Naive B cell (primary cell): ENCODE data around the gene IKBKE. TPM values are rescaled to one million over a fixed set of nuclear protein-coding genes. Genes with fewer than 3 reads are reported as not detected.

Experiments used
- ATAC-seq, 2 donors: fragments of 150-1000 bp; cut with Tn5 transposase; 2 replicates each; pipeline ENCODE4 v1.10.0; 2021; ENCODE audit warnings: low read depth in 2 of 2, mild to moderate bottlenecking in 2 of 2, moderate library complexity in 2 of 2
- DNase-seq: peaks from one replicate; pipeline ENCODE4 v3.0.0; 2022
- H3K27ac Mint-ChIP-seq, 6 donors: one replicate each; pipeline ENCODE4 v1.8.0; 2020 to 2022; ENCODE audit warnings: mild to moderate bottlenecking in 6 of 6, mixed read lengths in 6 of 6, moderate library complexity in 5 of 6, inconsistent platforms in 2 of 6
- H3K27me3 Mint-ChIP-seq, 3 donors: one replicate each; pipeline ENCODE4 v1.8.0; 2021 to 2022; ENCODE audit warnings: mixed read lengths in 3 of 3, mild to moderate bottlenecking in 1 of 3
- H3K36me3 Mint-ChIP-seq, 2 donors: one replicate each; pipeline ENCODE4 v1.8.0; 2020 to 2022; ENCODE audit warnings: mixed read lengths in 2 of 2, inconsistent platforms in 1 of 2, mild to moderate bottlenecking in 1 of 2
- H3K4me1 Mint-ChIP-seq, 3 donors: one replicate each; pipeline ENCODE4 v1.8.0; 2020 to 2022; ENCODE audit warnings: mixed read lengths in 3 of 3, inconsistent platforms in 1 of 3, mild to moderate bottlenecking in 1 of 3, moderate library complexity in 1 of 3
- H3K4me3 Mint-ChIP-seq, 8 donors: one replicate each; pipeline ENCODE4 v1.8.0; 2020 to 2022; ENCODE audit warnings: mild to moderate bottlenecking in 8 of 8, mixed read lengths in 8 of 8, moderate library complexity in 8 of 8, inconsistent platforms in 2 of 8
- H3K9me3 Mint-ChIP-seq, 7 donors: one replicate each; pipeline ENCODE4 v1.8.0; 2020 to 2022; ENCODE audit warnings: mixed read lengths in 7 of 7, mild to moderate bottlenecking in 5 of 7, inconsistent platforms in 2 of 7, moderate library complexity in 1 of 7
- polyA plus RNA-seq, 6 donors: library from polyadenylated mRNA; unstranded; fragments of 300-500 nt; fragmentation: Illumina TruSeq; gene quantifications; one replicate each; pipeline ENCODE4 v1.2.3, GENCODE V29; 2021; ENCODE audit warnings: low read depth in 6 of 6

The IKBKE gene
- polyA plus RNA-seq, 6 donors from 2014 or later = 10.0 to 32.6 (median 14.2) TPM

DNA sequence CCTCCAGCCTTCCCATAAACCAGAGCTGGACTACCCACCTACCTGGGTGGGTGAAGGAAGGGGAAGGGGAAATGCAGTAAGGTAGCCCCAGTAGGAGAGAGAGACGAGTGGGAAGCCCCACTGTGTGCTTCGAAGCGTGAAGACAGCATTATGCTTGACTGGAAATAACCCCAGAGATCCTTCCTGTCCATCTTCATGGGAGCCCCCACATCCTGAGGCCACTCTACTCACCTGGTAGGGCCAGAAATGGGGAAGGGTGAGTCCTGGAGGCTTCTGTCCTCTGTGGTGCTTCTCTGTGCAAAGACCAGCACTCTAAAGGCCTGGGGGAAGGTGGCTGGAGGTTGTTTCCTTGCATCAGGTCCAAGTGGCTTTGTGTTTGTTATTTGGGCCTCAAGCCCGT is 27.1 kb downstream of the IKBKE start:
- Mint-ChIP-seq H3K27me3 (no peaks in the 10 kb centered on the region), H3K9me3 (no peaks in the 10 kb centered on the region), H3K4me3 (peak overlapping the region in 5 of 8 donors; percentile 65 to 85 (median 73)), H3K27ac (peak overlapping the region in 5 of 6 donors; percentile 6 to 86 (median 26)), H3K4me1 (peaks cover 38 to 45% (median 42%) of the 10 kb centered on the region in 3 donors), H3K36me3 (peaks cover 3% of the 10 kb centered on the region in 2 donors)
- DNase-seq (peak; percentile 24), ATAC-seq (peak; percentile 83)

DNA sequence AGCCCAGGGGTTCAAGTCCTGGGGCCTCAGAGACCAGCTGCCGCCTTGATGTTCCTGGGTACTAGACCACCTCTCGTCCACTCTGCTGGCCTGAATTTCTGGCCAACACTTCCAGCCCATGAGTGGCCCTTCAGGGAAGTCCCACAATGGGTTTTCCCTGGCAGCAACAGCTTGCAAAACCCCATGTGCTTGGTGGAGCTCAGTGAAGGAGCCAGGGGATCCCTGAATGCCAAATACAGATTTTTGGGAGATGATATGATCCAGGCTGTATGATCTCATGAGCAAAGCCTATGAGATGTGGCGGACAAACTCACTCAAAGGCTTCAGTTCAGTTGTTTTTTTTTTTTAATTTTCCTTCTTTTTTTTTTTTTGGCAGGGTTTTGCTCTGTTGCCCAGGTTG is 27.5 kb downstream of the IKBKE start:
- Mint-ChIP-seq H3K27ac (peak overlapping the region in 3 of 6 donors; percentile 15 to 86 (median 30)), H3K4me1 (peaks cover 38 to 45% (median 42%) of the 10 kb centered on the region in 3 donors), H3K9me3 (no peaks in the 10 kb centered on the region), H3K27me3 (no peaks in the 10 kb centered on the region), H3K4me3 (peak overlapping the region in 3 of 8 donors; percentile 15 to 70 (median 59)), H3K36me3 (no peaks in the 10 kb centered on the region)
- DNase-seq (no peak), ATAC-seq (no peak)

DNA sequence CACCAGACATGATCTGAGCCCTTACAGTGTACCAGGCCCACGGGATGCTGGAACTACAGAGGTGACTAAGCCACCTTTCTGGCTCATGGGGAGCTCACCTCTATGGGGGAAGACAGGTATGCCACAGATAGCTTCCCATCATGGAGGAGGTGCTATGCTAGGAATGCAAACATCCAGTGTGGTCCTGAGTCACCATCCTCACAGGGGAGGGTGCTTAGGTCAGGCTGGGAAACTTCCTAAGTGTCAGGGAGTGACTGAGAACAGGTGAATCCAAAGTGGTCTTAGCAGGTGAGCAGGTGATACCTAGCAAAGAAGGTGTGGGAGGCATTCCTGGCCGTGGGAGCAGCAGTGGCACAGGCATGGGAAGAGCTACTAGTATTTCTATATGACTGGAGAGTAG is 28.4 kb downstream of the IKBKE start:
- H3K9me3 Mint-ChIP-seq = no peaks in the 10 kb centered on the region
- H3K4me3 Mint-ChIP-seq = no peak overlapping the region
- ATAC-seq (no peak), DNase-seq (no peak)
- H3K36me3 Mint-ChIP-seq = no peaks in the 10 kb centered on the region
- peak overlapping the region in 3 of 6 donors; percentile 68 to 74 (median 68) for H3K27ac Mint-ChIP-seq
- peaks cover 38 to 45% (median 42%) of the 10 kb centered on the region in 3 donors for H3K4me1 Mint-ChIP-seq
- H3K27me3 Mint-ChIP-seq = no peaks in the 10 kb centered on the region

DNA sequence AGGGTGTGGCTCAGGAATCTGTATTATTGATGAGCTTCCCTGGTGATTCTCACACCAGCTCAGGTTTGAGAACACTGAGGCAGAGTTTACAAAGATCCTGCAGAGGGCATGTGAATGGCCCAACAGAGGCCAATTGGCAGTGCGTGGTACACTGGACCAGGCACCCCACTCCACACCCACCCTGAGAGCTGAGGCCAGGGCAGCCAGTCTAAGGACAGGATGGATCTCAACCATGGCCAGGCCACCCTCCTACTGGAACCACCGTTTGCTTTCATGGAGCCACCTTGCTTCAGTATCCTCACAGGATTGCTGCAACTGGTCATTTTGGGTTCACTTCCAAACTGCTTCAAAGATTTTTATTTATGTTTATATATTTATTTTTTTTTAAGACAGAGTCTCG is 29.8 kb downstream of the IKBKE start:
- no peaks in the 10 kb centered on the region for H3K36me3 Mint-ChIP-seq
- H3K27me3 Mint-ChIP-seq = no peaks in the 10 kb centered on the region
- ATAC-seq (no peak), DNase-seq (no peak)
- no peak overlapping the region for H3K27ac Mint-ChIP-seq
- no peaks in the 10 kb centered on the region for H3K9me3 Mint-ChIP-seq
- H3K4me1 Mint-ChIP-seq = peaks cover 39 to 40% (median 39%) of the 10 kb centered on the region in 3 donors
- H3K4me3 Mint-ChIP-seq = no peak overlapping the region

DNA sequence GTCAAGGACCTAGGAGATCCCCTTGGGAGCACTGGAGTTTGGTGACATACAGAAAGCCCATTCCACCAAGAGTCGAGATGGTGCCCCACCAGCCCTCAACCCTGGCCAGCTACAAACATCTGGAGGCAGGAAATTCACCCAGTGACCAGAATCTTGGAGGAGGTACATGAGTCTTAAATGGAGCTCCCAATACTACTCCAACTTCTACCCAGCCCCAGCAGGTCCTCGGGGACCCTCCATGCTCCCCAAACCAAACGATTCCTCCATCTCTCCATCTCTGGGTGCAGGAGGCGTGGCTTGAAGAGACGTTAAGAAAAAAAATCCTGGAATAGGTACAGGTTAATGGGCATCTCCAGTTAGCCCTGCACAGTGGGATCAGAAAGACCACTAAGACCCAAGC is 31.6 kb downstream of the IKBKE start:
- no peaks in the 10 kb centered on the region for H3K9me3 Mint-ChIP-seq
- H3K27me3 Mint-ChIP-seq = peaks cover 0 to 12% (median 7%) of the 10 kb centered on the region in 3 donors
- no peak overlapping the region for H3K4me3 Mint-ChIP-seq
- H3K27ac Mint-ChIP-seq = no peak overlapping the region
- ATAC-seq = no peak
- H3K4me1 Mint-ChIP-seq = peaks cover 28 to 34% (median 33%) of the 10 kb centered on the region in 3 donors
- no peak for DNase-seq
- H3K36me3 Mint-ChIP-seq = no peaks in the 10 kb centered on the region

GRCh38 chr1:206502403-206502802 is 32.1 kb downstream of the IKBKE start:
- Mint-ChIP-seq H3K4me3 (no peak overlapping the region), H3K9me3 (no peaks in the 10 kb centered on the region), H3K27me3 (peaks cover 0 to 12% (median 7%) of the 10 kb centered on the region in 3 donors), H3K36me3 (no peaks in the 10 kb centered on the region), H3K4me1 (peaks cover 23 to 31% (median 28%) of the 10 kb centered on the region in 3 donors), H3K27ac (peak overlapping the region in 1 of 6 donors; percentile 10)
- ATAC-seq = no peak
- DNase-seq = no peak

- H3K27ac Mint-ChIP-seq = no peak overlapping the region
- H3K4me3 Mint-ChIP-seq = no peak overlapping the region
- DNase-seq (no peak), ATAC-seq (no peak)
- no peaks in the 10 kb centered on the region for H3K36me3 Mint-ChIP-seq
- peaks cover 21 to 26% (median 24%) of the 10 kb centered on the region in 3 donors for H3K4me1 Mint-ChIP-seq
- peaks cover 0 to 12% (median 7%) of the 10 kb centered on the region in 3 donors for H3K27me3 Mint-ChIP-seq
- H3K9me3 Mint-ChIP-seq = no peaks in the 10 kb centered on the region
Measured at GRCh38 chr1:206502812-206503211, 32.5 kb downstream of the IKBKE start.

DNA sequence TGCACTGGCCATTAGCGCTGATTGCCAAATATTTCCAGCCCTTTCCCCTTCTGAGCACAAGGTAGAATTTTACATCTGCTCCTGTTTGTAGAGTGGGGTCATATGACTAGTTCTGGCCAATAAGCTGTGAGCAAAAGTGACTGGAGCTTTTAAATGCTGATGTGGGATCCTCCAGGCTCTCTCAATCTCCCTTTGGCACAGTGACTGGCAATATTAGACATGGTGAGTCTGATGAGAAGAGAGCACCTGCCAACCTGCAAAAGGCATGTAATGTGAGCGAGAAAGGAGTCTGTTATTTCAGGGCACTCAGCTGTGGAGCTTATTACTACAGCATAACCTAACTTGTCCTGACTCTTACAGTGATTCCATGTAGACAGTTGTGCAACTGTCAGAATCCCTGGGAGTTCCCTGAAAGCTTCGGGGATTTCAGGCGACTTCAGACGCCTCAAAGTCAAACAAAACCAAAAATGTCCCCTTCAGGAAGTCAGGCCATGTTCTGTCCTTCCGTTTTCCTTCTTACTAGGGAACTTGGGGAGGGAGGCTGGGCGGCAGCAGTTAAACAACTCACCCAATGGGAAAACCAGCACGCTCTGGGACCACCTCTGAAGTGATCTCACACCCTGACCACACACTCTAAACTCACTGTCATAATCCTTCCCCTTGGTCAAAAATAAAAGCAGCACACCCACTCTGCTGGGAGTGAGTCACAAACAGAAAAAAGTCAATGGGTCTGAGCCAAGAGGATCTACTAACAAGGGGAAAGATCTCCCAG is 33.5 kb downstream of the IKBKE start:
- H3K4me1 Mint-ChIP-seq = peaks cover 17 to 24% (median 21%) of the 10 kb centered on the region in 3 donors
- no peaks in the 10 kb centered on the region for H3K9me3 Mint-ChIP-seq
- peaks cover 5 to 20% (median 13%) of the 10 kb centered on the region in 3 donors for H3K27me3 Mint-ChIP-seq
- no peak overlapping the region for H3K4me3 Mint-ChIP-seq
- no peak overlapping the region for H3K27ac Mint-ChIP-seq
- no peak for DNase-seq
- no peak for ATAC-seq
- H3K36me3 Mint-ChIP-seq = no peaks in the 10 kb centered on the region

GRCh38 chr1:206504363-206504713 is 34.1 kb downstream of the IKBKE start:
- peak overlapping the region in 1 of 6 donors; percentile 80 for H3K27ac Mint-ChIP-seq
- H3K4me3 Mint-ChIP-seq = peak overlapping the region in 1 of 8 donors; percentile 66

GRCh38 chr1:206505702-206506355 is 35.6 kb downstream of the IKBKE start:
- peak overlapping the region; percentile 74 to 91 (median 85) for H3K4me3 Mint-ChIP-seq
- H3K27me3 Mint-ChIP-seq = peaks cover 26 to 37% (median 29%) of the 10 kb centered on the region in 3 donors
- ATAC-seq (no peak), DNase-seq (no peak)
- no peaks in the 10 kb centered on the region for H3K9me3 Mint-ChIP-seq
- no peak overlapping the region for H3K27ac Mint-ChIP-seq
- peaks cover 15 to 26% (median 22%) of the 10 kb centered on the region in 3 donors for H3K4me1 Mint-ChIP-seq
- H3K36me3 Mint-ChIP-seq = no peaks in the 10 kb centered on the region

More at GRCh38 chr1:206504363-206504713, 34.1 kb downstream of the IKBKE start:
- no peak for DNase-seq
- ATAC-seq = no peak
- Mint-ChIP-seq H3K27me3 (peaks cover 11 to 26% (median 17%) of the 10 kb centered on the region in 3 donors), H3K9me3 (no peaks in the 10 kb centered on the region), H3K36me3 (no peaks in the 10 kb centered on the region), H3K4me1 (peaks cover 15 to 26% (median 22%) of the 10 kb centered on the region in 3 donors)

DNA sequence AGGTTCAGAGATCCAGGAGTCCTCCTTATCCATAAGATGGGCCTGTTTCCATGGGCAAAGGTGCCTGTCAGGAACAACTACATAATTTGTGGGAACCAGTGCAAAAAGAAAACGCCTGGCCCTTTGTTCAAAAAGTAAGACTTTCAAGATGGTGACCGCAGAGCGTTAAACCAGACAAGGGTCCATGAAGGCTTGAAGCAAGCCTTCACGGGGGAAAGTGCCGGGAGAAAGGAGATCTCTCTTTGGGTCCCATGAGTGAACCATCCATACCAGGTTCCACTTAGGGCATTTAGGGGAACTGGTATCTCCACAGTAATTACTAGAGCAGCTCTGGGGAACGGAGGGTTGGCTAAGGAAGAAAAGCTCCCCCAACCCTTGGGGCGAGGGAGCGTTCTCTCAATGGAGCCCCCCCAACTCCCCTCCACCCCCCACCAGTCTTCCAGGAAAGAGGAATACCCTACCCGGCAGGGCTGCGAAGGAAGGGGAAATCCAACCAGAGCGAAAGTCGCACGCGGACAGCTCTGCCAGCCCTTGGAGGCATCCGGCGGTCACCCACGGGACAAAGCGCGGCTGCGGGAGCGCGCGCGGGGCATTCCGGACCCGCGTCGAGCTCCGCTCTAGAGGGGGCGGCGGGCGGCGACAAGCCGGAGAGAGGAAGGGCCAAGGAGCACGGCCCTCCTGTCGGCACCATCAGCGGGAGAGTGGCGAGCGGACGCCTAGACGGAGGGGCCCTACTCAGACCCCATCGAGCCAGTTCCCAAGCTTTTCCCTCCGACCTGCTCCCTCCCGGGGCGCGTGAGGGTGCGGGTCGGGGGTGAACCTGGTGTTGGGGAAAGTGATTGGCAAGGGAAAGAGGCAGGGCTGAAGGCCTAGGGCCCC is 36.4 kb downstream of the IKBKE start:
- Mint-ChIP-seq H3K9me3 (no peaks in the 10 kb centered on the region), H3K27ac (peak overlapping the region in 3 of 6 donors; percentile 42 to 81 (median 69)), H3K4me1 (peaks cover 15 to 26% (median 22%) of the 10 kb centered on the region in 3 donors), H3K4me3 (peak overlapping the region; percentile 74 to 91 (median 85)), H3K27me3 (peaks cover 29 to 44% (median 34%) of the 10 kb centered on the region in 3 donors), H3K36me3 (no peaks in the 10 kb centered on the region)
- peak; percentile 48 to 49 for ATAC-seq
- DNase-seq = peak; percentile 35

DNA sequence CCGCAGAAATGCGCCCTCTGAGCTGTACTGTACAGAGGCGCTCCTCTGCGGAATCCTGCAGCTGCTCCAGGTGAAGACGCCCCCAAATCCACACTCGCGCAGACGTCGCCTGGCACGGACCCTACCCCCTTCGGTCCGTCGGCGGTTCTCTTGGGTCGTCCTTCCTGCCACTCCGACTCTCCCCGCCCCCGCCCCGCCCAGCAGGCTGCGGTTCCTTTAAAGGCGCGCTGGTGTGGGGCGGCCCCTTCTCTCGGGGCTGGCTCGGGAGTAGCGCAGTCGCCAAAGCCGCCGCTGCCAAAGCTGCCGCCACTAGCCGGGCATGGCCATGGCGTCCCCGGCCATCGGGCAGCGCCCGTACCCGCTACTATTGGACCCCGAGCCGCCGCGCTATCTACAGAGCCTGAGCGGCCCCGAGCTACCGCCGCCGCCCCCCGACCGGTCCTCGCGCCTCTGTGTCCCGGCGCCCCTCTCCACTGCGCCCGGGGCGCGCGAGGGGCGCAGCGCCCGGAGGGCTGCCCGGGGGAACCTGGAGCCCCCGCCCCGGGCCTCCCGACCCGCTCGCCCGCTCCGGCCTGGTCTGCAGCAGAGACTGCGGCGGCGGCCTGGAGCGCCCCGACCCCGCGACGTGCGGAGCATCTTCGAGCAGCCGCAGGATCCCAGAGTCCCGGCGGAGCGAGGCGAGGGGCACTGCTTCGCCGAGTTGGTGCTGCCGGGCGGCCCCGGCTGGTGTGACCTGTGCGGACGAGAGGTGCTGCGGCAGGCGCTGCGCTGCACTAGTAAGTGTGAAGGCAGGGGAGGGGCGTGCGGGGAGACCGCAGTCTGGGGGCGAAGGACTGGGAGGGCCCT is 37.2 kb downstream of the IKBKE start, which contains the start of gene RASSF5:
Gene RASSF5 (plus strand): TSS at position 248 of the 846 bp plus-strand sequence. CDS start 72 bp downstream, at position 320.
- Mint-ChIP-seq H3K4me1 (peaks cover 15 to 27% (median 22%) of the 10 kb centered on the region in 3 donors), H3K36me3 (no peaks in the 10 kb centered on the region), H3K9me3 (no peaks in the 10 kb centered on the region)

More for the DNA sequence above, 37.2 kb downstream of the IKBKE start, which contains the start of gene RASSF5:
- DNase-seq (peak; percentile 78), ATAC-seq (peak; percentile 92 to 93)
- peak within 1 kb of the TSS in 4 of 6 donors; percentile 42 to 81 (median 56) for H3K27ac Mint-ChIP-seq
- peak within 1 kb of the TSS; percentile 74 to 91 (median 85) for H3K4me3 Mint-ChIP-seq
- H3K27me3 Mint-ChIP-seq = peaks cover 33 to 52% (median 38%) of the 10 kb centered on the region in 3 donors
